GM19099 (cell line): ENCODE data around the gene NCCRP1.

ENCODE experiments used
- POLR2A ChIP-seq: IDR thresholded peaks from 3 replicates; pipeline ENCODE4 v1.6.1; 2011; ENCODE audit warnings: low read depth; ENCODE audit not compliant: insufficient read length; ENCODE audit errors: extremely low read depth

NCCRP1 gene

GRCh38 chr19:39196860-39197562 lies at the start of gene NCCRP1:
NCCRP1 (plus strand) TSS chr19:39196964; CDS start chr19:39196983, 19 bp downstream.
- TF ChIP-seq POLR2A: no peak

- TF ChIP-seq POLR2A: no peak
Observed at GRCh38 chr19:39147480-39147879, 49.3 kb upstream of the NCCRP1 start.

GRCh38 chr19:39148939-39149529 lies 47.7 kb upstream of the NCCRP1 start:
- no peak for TF ChIP-seq POLR2A

- TF ChIP-seq POLR2A: no peak
Observed at GRCh38 chr19:39150235-39150634, 46.5 kb upstream of the NCCRP1 start.

GRCh38 chr19:39150807-39151600 lies 45.8 kb upstream of the NCCRP1 start:
- TF ChIP-seq POLR2A: no peak

GRCh38 chr19:39152066-39152465 lies 44.7 kb upstream of the NCCRP1 start:
- no peak for TF ChIP-seq POLR2A

- TF ChIP-seq POLR2A: no peak
Observed at GRCh38 chr19:39154100-39154628, 42.6 kb upstream of the NCCRP1 start.

- no peak for TF ChIP-seq POLR2A
Observed at GRCh38 chr19:39154629-39155100, 42.1 kb upstream of the NCCRP1 start.

GRCh38 chr19:39155114-39155700 lies 41.6 kb upstream of the NCCRP1 start:
- no peak for TF ChIP-seq POLR2A

- TF ChIP-seq POLR2A: no peak
Observed at GRCh38 chr19:39155741-39156140, 41.0 kb upstream of the NCCRP1 start.

- TF ChIP-seq POLR2A: no peak
Observed at GRCh38 chr19:39156326-39157230, 40.2 kb upstream of the NCCRP1 start.

- no peak for TF ChIP-seq POLR2A
Observed at GRCh38 chr19:39157275-39157996, 39.3 kb upstream of the NCCRP1 start.

GRCh38 chr19:39157997-39158389 lies 38.8 kb upstream of the NCCRP1 start:
- TF ChIP-seq POLR2A: no peak
